ENCODE measurements around the gene NPHP4.
"Not testable (repeated sequence)": the region's sequence is repeated elsewhere in the genome, so short reads cannot be mapped to it uniquely, and the experiment has no call there.

The NPHP4 gene

GRCh38 chr1:5934058-5934884, 58.0 kb downstream of the NPHP4 start:
- DNase-seq (ENCODE audit: low read depth in 2 of 2), result no peak

- DNase-seq (ENCODE audit: low read depth in 2 of 2), result no peak
These were observed 58.6 kb downstream of the NPHP4 start for GRCh38 chr1:5933676-5934057.

GRCh38 chr1:5933050-5933449, 59.2 kb downstream of the NPHP4 start:
- no peak for DNase-seq (ENCODE audit: low read depth in 2 of 2)

- no peak for DNase-seq (ENCODE audit: low read depth in 2 of 2)
These were observed 63.4 kb downstream of the NPHP4 start for GRCh38 chr1:5928714-5929400.

- no peak for DNase-seq (ENCODE audit: low read depth in 2 of 2)
These were observed 64.5 kb downstream of the NPHP4 start for GRCh38 chr1:5927506-5928370.

- no peak for DNase-seq (ENCODE audit: low read depth in 2 of 2)
These were observed 65.4 kb downstream of the NPHP4 start for GRCh38 chr1:5926686-5927435.

- DNase-seq (ENCODE audit: low read depth in 2 of 2), result not testable (repeated sequence)
These were observed 69.4 kb downstream of the NPHP4 start for GRCh38 chr1:5922700-5923330.

- DNase-seq (ENCODE audit: low read depth in 2 of 2), result no peak
These were observed 70.6 kb downstream of the NPHP4 start for GRCh38 chr1:5921671-5922070.

- no peak for DNase-seq (ENCODE audit: low read depth in 2 of 2)
These were observed 71.1 kb downstream of the NPHP4 start for GRCh38 chr1:5921129-5921528.

- DNase-seq (ENCODE audit: low read depth in 2 of 2), result no peak
These were observed 72.0 kb downstream of the NPHP4 start for GRCh38 chr1:5920201-5920600.

GRCh38 chr1:5918275-5918649, 74.0 kb downstream of the NPHP4 start:
- DNase-seq (ENCODE audit: low read depth in 2 of 2), result no peak

GRCh38 chr1:5917591-5918274, 74.5 kb downstream of the NPHP4 start:
- no peak for DNase-seq (ENCODE audit: low read depth in 2 of 2)

GRCh38 chr1:5917281-5917590, 75.0 kb downstream of the NPHP4 start:
- DNase-seq (ENCODE audit: low read depth in 2 of 2), result no peak

GRCh38 chr1:5916572-5917280, 75.5 kb downstream of the NPHP4 start:
- no peak for DNase-seq (ENCODE audit: low read depth in 2 of 2)

GRCh38 chr1:5915587-5916571, 76.3 kb downstream of the NPHP4 start:
- no peak for DNase-seq (ENCODE audit: low read depth in 2 of 2)

GRCh38 chr1:5914676-5915365, 77.4 kb downstream of the NPHP4 start:
- DNase-seq (ENCODE audit: low read depth in 2 of 2), result no peak

GRCh38 chr1:5913876-5914275, 78.3 kb downstream of the NPHP4 start:
- no peak for DNase-seq (ENCODE audit: low read depth in 2 of 2)
